HG03135 (cell line): Measurements from ENCODE around the gene MTX1.

Source experiments
- ATAC-seq: cut with Tn5 transposase; IDR thresholded peaks from one replicate; pipeline ENCODE4 v1.9.1; 2021; ENCODE audit warnings: mild to moderate bottlenecking, moderate library complexity; ENCODE audit not compliant: unreplicated experiment

The MTX1 gene

DNA sequence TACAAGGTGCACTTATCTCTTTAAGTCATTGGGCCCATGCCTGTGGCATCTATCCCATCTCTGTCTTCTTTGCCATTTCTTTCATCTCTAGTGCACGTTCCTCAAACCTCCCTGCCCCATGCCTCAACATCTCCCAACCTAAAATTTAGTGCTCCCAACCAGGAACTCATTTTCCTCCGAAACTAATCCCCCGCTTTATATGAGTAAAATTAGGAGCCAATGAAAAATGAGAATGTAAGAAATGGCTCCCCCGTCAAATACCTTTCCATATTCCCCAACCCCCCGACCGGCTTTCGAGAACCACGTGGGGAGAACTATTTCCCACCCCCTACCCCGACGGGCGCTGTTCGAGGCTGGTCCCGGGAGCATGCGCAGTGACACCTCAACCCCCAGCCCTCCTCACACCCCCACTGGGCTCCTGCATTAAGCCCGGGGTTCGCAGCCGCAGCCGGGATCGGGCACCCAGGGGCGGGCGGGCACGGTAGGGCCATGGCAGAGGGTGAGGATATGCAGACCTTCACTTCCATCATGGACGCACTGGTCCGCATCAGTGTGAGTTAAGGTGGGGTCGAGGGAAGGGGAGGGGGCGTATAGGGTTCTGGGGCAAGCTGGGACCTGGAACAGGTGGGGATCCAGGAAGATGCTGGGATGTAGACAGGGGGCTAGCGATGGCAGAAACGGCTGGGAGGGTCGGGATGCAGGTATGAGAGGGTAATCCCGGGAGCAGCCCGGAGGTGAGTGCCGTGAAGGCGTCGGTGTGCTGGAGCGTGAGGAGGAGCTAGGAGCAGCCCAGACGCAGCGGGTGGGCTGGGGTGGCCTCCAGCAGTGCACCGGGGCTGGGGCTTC is 34.8 kb upstream of the MTX1 start, which contains the start of gene TRIM46:
TSS of gene TRIM46 (plus strand) at position 372 of the 846 bp plus-strand sequence. CDS start at position 490, 118 bp downstream.
- ATAC-seq: no peak

- ATAC-seq: no peak
Measured at GRCh38 chr1:155174324-155175280, 33.9 kb upstream of the MTX1 start.

DNA sequence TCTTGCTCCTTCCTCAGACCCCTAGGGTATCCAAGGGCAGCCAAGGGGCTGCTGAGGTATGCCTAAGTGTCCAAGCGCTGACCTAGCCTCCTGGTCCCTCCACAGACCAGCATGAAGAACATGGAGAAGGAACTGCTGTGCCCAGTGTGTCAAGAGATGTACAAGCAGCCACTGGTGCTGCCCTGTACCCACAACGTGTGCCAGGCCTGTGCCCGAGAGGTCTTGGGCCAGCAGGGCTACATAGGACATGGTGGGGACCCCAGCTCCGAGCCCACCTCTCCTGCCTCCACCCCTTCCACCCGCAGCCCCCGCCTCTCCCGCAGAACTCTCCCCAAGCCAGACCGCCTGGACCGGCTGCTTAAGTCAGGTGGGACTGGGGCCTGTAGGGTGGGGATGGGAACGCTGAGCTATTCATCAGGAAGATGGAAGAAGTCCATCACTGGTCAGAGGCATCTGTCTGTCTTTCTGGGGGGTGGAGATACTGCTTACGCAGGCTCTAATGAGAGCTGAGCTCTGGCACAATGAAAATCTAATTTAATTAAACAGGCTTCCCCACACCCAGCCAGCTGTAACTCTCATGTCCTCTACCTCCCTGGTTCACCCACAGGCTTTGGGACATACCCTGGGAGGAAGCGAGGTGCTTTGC is 33.1 kb upstream of the MTX1 start:
- ATAC-seq: no peak

- ATAC-seq: no peak
Measured at GRCh38 chr1:155175927-155176371, 32.5 kb upstream of the MTX1 start.

DNA sequence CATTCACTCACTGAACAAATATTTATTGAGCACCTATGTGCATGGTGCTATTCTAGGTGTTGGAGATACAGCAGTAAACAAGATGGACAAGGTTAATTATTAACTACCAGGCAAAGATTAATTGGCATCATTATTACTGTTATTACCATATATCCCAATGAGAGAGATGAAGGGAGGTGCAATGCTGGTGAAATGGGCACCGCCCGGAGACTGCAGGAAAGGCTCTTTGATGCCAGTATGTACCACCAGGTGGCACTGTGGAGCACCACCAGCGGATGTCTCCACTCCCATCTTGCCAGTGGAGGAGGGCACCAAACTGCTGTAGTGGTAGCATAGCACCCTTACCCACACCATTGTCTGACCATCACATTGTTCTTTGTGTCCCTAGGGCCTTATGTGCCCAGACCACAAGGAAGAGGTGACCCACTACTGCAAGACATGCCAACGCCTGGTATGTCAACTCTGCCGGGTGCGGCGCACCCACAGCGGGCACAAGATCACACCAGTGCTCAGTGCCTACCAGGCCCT is 31.9 kb upstream of the MTX1 start:
- no peak for ATAC-seq

GRCh38 chr1:155177192-155177917 is 31.1 kb upstream of the MTX1 start:
- no peak for ATAC-seq

- no peak for ATAC-seq
Measured at GRCh38 chr1:155177918-155178281, 30.6 kb upstream of the MTX1 start.

DNA sequence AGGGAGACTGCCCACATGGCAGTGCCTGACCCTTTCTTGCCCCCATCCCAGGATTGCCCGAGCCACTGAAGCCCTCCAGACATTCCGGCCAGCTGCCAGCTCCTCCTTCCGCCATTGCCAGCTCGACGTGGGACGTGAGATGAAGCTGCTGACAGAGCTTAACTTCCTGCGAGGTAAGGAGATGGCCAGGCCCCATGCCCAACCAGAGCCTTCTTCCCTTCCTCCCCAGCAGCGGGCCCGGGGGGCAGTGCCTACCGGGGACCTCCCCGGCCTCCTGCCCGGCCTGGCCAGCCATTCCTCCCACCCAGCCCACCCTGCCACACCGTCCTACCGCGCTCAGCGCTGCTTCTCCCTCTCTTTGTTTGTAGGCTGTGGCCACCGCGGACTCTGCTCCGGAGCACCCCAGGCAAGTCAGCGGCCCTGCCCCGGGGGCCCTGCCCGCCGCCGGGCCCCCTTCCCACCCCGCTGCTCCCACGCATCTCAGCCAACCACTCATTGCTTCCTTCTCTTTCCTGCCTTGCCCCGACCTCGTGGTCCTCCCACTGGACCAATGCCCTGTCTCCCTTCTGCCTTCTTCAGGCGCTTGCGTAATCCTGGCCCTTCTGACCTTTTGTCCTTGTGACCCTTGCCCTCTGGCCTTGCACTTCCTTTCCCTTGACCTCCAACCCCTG is 29.9 kb upstream of the MTX1 start:
- ATAC-seq: no peak

DNA sequence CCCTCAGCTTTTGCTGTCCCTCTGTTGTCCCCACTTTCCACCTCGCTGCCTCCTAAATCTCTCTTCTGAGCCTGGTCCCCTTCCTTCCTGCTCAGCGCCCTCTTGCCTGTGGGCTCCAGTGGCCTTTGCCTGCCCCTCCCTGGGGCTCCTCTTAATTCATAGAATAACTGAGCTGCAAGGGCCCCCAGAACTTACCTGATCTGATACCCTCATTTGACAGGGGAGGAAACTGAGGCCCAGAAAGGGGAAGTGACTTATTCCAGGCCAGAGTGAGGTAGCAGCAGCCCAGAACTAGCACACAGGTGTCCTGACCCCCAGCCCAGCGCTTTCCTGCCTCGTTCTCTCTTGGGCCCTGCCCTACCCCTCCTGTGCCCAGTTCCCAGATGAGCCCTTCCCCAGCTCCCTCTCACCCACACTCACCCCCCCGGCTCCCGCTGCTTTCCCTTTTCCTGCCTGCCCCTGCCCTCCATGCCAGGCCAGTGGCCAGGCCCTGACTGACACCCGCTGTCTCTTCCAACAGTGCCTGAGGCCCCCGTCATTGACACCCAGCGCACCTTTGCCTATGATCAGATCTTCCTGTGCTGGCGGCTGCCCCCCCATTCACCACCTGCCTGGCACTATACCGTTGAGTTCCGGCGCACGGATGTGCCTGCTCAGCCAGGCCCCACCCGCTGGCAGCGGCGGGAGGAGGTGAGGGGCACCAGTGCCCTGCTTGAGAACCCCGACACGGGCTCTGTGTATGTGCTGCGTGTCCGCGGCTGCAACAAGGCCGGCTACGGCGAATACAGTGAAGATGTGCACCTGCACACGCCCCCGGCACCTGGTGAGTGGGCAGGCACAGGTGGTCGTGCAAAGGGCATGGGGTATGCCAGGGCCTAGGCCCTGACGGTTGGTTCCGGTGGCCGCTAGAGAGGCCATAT is 29.1 kb upstream of the MTX1 start:
- ATAC-seq: no peak

DNA sequence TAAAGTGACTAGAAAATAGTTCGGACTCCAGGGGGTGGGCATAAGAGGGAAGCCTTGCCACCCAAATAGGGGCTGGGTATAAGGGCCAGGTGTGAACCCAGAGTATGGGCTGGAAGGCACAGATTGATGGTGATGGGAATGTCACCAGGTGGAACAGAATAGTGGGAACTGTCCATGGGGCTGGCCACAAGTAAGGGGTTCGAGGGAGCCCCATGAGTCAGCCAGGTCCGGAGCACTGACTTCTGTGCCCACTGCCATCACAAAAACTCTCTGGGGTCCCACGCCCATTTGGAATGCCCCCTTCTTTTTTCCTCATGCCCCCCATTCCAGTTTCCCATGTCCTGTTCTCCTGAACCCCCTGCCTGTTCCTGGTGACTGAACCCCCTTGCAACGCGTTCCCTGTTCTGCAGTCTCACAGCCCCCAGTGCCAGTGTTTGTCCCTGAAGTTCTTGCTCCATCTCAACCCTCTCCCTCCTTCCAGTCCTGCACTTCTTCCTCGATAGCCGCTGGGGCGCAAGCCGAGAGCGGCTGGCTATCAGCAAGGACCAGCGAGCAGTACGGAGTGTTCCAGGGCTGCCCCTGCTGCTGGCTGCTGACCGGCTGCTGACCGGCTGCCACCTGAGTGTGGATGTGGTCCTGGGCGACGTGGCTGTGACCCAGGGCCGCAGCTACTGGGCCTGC is 27.0 kb upstream of the MTX1 start:
- no peak for ATAC-seq

DNA sequence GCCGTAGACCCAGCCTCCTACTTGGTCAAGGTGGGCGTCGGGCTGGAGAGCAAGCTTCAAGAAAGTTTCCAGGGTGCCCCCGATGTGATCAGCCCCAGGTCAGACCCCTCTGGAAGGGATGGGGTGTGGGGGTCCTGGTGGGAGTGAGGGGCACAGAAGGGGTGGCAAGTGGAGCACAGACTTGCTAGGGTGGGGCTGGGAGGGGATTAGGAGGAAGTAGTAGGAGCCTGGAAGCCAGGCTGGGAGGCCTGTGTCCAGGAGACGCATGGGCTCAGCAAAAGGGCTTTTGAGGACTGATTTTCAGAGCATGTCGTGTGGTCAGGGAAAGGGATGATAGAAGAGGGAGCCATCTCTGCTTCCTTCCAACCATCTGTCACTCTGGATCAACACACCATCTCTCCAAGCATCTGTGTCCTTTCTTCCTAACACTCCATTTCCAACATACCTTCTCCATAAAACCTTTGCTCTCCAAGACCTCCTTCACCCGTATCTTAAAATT is 26.4 kb upstream of the MTX1 start:
- no peak for ATAC-seq

GRCh38 chr1:155183775-155184221 is 24.7 kb upstream of the MTX1 start:
- ATAC-seq: no peak

- ATAC-seq: no peak
Measured at GRCh38 chr1:155184351-155184811, 24.1 kb upstream of the MTX1 start.

DNA sequence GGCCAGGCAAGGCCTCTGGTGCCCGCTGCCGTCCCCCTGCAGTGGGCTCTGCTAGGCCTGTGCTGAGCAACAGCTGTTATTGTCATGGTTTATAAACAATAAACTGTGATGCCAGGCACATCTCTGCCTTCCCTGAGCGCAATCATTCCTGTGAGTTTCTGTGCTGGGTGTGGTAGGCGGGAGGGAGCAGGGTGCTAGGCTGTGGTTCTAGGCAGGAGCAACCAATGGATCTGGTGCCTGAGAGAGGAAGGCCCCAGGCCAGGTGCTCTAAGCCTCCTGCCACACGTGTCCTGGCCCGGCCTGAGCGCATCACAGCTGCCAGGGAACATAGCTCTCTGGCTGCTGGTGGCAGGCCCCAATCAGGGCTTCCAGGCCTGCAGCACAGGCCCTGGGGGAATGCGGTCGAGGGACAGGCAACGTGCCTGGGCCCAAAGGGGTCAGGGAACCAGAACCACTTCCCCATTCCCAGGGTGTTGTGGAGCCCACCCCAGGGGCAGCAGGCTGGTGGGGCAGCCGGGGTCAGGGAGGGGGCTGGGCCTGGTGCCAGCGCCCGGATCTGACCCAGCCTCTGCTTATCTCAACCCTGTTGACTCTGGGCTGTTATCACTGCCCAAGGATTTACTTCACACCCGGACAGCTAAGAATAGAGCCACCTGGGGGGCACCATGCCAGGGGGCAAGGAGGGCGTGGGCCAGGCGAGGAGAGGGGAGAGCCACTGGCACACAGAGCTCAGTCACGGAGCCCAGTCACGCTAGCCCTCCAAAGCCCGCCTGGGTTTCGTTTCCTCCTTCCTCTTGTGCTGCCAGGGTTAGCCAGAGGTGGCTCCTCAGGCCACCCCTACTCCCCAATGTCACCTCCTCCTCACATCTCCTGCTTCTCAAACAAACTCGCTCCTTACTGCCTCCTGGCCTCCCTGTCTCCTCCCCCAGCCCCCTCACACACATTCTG is 23.4 kb upstream of the MTX1 start:
- peak; percentile 81 for ATAC-seq

- ATAC-seq: no peak
Measured at GRCh38 chr1:155185783-155186066, 22.8 kb upstream of the MTX1 start.

DNA sequence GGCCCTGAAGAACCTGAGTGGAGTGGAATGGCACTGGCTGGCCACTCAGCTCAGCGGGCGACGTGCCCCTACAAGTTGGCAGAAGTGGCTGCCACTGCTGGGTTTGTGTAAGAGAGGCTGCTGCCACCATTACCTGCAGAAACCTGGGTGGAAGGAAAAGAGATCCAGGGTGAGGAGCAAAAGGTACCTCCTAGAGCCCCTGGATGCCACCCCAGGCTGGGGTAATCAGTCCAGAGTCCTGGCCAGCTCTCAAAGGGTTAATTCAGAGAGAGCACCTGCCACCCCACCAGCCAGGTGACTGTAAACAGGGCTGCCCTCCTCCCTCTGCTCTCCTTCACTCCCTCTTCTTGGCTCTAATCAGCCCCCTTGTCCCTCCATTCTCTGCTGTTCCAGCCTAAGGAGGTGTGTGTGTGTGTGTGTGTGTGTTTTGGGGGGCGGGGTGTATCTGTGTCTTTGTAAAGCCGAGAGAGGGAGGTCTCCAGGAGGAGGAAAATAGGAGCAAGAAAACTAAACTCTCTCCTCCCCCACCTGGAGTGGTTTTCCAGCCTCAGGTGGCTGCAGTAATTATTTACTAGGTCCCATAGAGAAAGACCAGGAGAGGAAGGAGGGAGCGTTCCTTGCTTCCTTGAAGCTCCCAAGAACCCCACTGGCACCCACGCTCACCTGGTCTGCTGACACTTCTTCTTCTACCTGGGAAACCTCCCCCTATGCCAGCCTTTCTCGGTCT is 22.3 kb upstream of the MTX1 start:
- no peak for ATAC-seq
